CD4-positive, alpha-beta T cell treated with Interferon gamma for 1 hour (primary cell): Measurements from ENCODE around the gene UFD1.

Experiments used
- DNase-seq: peaks from one replicate; pipeline ENCODE4 v3.0.0-alpha.2; 2020

UFD1 gene

DNA sequence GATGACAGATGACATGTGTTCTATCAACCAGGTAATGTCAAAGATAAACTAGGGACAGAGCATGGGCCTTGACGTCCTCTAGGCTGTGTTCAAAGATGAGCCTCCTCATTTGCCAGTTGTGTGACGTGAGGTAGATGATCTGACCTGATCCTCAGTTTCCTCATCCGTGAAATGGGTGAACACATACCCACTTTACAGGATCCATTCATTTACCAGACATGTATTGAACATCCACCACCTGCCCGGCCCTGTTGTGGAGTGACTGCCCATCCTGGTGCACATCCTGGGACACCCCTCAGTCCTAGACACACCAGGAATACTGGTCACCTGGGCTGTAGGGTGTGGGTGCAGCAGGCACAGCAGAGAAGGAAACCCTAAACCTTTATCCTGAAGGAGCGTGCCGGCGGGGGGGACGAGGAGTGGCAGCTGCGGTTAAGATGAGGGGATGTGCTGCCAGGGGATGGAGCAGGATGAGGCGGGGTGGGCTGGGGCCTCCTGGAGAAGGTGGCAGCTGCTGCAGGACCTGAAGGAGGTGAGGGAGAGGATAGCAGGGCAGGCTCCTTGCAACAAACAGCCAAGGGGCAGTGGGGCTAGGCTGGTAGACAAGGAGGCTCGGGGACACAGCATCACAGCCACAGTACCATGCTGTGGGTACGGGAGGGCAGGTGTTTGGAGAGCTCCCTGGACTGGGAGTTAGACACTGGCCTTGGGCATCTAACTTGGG is 36.8 kb upstream of the UFD1 start:
- no peak for DNase-seq

DNA sequence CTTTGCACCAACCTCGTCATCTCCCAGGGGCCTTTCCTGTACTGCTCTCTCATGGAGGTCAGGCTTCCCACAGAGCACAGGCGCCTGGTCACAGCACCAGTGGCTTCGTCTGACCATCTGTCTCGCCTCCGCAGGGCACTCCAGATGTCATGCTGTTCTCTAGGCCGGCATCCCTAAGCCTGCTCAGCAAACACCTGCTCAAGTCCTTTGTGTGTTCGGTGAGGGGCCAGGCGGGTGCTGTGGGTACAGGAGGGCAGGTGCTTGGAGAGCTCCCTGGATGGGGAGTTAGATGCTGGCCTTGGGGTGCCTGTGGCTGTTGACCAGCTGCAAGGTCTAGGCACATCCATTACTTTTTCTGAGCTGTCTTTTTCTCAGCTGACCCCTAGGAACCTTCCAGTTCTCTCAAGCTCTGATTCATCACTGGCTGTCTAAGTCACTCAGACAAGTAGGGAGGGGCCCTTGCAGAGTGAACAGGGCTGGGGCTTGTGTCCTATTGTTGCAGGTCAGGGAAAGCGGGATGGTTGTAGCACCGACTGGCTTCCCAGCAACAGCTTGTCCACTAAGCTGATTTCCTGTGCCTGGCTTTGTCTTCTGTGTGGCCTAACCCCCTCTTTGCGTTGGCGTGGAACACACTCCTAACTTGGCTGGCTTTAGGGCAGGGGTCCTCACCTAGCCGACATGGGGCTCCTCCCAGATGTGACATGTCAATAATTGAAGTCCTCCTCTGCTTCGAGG is 36.0 kb upstream of the UFD1 start:
- no peak for DNase-seq

DNA sequence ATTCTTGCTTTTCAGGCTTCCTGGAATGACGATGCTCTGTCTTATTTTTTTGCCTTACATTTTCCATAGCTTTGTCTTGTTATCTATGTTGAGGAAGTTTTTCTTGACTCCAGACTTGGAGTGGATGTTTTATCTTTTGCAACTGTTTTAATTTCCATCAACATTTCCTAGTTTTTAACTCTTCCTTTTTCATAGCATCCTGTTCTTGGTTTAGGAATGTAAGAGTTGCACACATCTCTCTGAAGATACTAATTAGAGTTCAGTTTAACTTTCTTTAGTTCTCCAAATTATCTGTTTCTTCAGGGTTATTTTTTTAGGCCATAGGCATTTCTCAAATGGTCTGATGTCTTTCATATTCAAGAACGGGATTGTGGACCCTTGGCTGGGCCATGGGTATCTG is 34.8 kb upstream of the UFD1 start:
- DNase-seq = no peak

DNA sequence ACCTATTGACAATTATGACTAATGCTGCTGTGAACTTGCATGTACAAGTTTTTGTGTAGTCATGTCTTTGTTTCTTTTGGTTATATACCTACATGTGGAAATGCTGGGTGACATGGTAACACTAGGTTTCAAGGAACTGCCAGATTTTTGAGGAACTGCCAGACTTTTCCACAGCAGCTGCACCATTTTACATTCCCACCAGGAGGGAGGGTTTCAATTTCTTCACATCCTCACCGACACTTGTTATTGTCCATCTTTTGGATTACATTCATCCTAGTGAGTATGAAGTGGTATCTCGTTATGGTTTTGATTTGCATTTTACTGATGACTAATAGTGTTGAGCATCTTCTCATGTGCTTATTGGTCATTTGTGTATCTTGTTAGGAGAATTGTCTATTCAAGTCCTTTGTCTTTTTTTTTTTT is 31.9 kb upstream of the UFD1 start:
- no peak for DNase-seq

DNA sequence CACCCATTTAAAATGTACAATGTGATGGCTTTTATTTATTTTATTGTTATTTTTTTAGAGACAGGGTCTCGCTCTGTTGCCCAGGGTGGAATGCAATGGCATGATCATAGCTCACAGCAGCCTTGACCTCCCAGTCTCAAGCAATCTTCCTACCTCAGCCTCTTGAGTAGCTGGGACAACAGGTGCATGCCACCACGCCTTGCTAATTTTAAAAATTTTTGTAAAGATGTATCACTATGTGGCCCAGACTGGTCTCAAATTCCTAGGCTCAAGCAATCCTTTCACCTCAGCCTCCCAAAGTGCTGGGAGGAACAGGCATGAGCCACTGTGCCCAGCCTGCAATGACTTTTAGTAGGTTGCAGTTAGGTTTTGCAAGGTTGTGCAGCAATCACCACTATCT is 30.9 kb upstream of the UFD1 start:
- no peak for DNase-seq

- no peak for DNase-seq
Observed at GRCh38 chr22:19509191-19509590, 30.2 kb upstream of the UFD1 start.

DNA sequence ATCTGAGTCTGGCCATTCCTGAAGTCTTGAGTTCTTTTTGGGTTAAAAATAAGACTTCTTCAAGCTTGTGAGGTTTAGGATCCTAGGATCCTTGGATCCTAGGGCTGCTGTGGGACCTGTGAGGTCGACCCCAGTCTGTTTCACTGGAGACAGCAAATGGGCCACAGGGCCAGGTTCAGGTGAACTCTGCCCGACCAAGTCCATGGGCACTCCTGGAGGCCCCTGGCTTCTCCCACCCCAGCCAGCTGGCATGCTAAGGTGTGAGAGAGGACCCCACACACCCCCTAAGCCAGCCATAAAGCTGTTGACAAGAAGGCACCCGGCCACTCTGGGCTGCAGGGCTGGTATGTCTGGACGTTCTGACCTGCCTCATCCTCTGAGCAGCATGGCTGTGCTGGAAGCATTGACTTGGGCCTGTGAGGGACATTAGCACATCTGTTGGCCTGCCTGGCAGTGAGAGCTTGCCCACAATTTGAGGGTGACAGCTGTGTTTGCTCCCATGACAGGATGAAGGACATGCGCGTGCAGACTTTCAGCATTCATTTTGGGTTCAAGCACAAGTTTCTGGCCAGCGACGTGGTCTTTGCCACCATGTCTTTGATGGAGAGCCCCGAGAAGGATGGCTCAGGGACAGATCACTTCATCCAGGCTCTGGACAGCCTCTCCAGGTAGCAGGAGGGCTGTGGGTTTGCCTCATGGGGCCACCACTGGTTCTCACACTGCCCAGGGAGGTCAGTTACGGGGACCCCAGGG is 29.2 kb upstream of the UFD1 start:
- no peak for DNase-seq

- DNase-seq = no peak
Observed at GRCh38 chr22:19507534-19507861, 28.5 kb upstream of the UFD1 start.

DNA sequence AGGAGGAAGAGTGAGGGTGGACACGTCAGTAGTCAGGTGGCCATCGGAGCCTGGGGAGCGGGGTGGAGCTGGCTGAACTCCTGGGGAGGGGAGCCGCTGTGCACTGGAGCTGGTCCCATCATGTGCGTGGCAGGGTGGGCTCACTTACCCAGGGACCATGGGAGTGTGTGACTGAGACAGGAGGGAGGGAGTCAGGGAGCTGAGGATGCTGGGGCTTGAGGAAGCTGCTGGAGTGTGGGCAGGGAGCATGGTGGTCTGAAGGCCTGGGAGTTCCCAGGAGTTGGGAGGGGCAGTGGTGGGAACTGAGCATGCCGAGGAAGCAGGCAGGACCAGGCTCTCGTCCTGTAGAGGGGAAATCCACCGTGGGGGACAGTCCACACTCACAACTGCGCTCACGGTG is 27.2 kb upstream of the UFD1 start:
- DNase-seq = no peak

DNA sequence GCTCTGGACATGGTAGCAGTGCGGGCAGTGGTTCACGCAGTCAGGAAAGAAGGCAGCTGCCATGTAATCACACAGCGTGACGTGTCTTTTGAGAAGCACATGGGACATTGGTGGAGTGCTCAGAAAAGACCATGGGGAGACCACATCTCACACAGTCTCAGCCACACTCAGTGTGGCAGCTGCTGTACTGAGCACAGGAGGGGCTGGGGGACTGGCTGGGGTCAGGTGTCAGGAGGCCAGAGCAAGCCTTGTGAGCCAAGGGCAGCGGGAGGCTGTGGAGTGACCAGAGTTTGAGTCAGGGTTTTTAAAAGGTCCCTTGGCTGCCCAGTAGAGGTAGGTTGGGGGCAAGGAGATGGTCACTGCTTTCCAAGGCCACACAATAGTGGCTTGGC is 26.7 kb upstream of the UFD1 start:
- DNase-seq = no peak

- DNase-seq = no peak
Observed at GRCh38 chr22:19504900-19505734, 26.1 kb upstream of the UFD1 start.

DNA sequence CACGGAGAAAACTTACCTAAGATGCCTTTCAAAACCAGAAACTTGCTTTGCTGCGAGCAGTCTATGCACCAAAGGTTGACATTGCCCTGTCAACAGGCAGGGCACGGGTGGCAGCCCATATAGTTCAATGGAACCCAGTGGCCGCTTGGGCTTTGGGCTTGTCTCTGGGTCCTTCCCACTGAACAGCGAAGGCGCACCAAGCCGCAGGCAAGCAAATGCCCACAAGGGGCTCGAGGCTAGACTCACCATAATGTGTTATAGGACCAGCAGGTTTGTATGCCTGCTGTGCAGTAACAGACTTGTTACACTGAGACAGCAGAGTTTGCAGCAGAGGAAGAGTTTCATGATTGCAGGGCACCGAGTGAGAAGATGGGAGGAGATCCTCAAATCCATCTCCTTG is 24.9 kb upstream of the UFD1 start:
- DNase-seq = no peak

DNA sequence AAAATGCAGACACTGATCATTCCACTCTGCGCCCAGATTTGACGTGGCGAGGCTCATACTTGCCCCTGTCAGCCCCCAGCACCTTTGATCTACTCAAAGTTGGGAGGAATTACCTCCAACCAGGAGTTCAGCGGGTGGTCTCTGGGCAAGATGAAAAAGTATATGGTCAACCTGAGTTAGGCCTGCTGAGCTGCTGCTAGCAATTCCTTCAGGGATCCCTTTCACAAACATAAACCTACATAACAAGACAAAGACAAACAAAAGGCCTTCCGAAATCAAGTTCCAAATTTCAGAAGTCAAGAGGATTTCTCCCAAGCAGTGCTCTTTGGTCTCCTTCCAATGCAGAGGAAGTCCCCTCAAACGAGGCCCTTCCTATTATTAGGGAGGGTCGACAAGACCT is 24.4 kb upstream of the UFD1 start:
- DNase-seq = no peak

DNA sequence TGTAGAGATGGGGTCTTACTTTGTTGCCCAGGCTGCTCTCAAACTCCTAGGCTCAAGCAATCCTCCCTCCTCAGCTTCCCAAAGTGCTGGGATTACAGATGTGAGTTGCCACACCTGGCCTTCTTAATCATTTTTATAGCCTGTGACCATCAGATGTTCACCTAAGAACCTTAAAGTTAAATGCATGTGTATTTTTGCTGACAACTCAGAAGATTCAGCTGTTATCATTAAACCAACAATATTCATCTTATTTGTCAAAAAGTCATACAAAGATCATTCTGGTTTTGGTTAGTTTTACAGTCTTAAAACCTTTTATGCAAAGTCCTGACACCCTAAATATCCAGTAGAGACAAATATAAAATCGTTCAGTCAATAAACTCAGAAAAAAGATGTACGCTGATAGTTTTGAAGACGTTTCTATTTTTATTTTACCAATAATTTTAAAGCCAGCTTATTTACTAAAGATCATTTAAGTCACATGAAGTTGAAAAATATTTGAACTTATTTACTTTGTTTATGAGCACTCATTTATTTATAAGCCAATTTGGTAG is 23.0 kb upstream of the UFD1 start:
- no peak for DNase-seq

DNA sequence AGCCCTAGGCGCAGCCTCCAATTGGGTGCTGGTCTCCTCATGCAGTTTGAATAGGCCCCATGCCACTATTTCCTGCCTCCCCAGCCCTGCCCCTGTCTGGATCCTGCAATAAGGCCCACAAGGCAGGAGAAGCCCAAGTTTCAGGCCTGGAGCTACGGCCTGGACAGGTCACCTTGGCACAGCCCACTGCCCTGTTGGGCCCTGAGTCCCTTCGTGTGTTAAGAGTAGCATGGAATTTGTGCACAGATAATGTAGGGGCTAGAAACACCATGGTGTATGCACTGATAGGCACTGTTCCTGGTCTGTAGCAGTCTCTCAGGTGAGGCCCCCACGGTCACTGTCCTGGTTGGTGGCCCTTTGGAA is 20.9 kb upstream of the UFD1 start:
- no peak for DNase-seq

DNA sequence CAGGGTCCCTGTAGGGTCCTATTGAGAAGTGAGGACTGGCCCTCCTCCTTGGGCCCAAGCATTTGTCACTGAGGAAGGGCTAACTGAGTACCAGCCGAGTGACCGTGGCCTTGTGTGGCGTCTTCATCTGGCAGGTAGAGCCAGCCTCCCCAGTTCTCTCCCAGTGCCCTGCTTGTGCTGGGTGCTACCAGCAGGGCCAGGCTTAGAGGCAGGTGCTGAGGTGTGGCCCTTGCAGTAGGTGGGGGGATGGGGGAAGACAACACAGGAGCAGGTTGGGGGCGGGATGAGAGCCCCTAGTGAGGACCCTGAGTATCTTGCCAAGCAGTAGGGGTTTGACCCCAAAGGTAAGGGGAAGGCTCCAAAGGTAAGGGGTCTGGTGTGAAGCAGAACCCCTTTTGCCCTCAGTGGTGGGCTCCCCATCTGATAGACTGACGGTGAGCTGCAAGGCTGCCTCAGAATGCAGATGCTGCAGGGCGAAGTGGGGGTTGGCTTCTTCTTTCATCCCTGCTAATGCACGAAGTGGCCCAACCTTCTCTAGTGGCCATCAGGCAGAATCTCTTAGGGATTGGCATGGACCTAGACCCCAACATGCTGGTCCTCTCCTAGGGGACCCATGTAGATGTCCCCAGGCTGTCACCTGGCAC is 20.4 kb upstream of the UFD1 start:
- DNase-seq = no peak

GRCh38 chr22:19498866-19499190 is 19.8 kb upstream of the UFD1 start:
- DNase-seq = no peak

DNA sequence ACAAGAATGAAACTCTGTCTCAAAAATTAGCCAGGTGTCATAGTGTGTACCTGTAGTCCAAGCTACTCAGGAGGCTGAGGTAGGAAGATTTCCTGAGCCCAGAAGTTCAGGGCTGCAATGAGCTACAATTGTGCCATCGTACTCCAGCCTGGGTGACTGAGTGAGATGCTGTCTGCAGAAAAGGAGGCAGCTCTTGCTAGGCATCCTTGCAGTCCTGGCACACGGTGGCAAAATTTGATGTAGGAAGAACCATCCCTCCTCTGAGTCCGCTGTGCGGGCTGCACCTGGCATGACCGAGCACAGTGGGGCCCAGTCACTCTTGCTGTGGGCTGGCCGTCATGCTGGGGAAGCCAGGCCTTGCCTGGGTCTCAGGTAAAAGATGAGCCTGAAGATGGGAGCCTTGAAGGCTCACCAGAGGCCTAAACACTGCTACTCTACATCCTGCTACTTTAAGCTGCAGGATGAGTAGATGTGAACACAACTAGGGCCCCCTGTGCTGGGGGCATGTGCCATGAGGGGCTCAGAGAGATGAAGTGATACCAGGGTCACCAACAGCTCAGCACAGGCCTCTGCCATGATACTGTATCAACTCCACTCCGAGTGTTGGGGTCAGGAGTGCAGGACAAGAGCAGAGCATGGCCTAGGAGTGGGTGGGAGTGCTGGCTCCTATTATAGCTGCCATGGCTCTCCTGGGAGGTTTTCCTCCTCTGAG is 19.3 kb upstream of the UFD1 start:
- no peak for DNase-seq

DNA sequence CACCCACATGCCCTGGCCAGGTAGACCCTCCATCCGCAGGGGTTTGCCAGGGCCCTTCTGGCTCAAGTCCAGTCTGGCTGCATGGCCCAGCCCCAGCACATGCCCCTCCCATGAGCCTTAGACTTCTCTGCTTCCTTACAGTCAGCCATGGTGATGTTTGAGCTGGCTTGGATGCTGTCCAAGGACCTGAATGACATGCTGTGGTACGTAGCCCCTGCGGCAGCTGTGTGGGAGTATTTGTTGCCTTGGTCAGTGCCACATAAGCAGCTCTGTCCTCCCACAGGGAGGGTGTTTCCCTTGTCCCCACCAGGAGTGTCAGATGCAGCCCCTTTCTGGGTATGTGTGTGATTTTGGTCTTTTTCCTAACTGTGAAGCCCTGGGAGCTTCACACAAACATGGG is 18.3 kb upstream of the UFD1 start:
- no peak for DNase-seq

DNA sequence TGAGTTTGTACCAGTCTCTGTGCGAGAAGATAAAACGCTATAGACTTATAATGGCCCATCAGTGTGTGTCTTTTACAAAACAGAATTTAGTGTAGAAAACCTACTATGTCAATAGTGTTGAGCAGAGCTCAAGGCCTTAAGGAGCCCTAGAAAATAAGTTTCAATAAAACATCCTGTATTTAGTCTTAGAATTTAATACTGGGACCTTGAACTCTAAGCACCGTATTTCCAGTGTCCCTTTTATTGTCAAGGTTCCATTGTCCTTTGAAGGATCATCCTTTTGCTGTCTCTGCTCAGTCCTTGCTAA is 17.3 kb upstream of the UFD1 start:
- no peak for DNase-seq

DNA sequence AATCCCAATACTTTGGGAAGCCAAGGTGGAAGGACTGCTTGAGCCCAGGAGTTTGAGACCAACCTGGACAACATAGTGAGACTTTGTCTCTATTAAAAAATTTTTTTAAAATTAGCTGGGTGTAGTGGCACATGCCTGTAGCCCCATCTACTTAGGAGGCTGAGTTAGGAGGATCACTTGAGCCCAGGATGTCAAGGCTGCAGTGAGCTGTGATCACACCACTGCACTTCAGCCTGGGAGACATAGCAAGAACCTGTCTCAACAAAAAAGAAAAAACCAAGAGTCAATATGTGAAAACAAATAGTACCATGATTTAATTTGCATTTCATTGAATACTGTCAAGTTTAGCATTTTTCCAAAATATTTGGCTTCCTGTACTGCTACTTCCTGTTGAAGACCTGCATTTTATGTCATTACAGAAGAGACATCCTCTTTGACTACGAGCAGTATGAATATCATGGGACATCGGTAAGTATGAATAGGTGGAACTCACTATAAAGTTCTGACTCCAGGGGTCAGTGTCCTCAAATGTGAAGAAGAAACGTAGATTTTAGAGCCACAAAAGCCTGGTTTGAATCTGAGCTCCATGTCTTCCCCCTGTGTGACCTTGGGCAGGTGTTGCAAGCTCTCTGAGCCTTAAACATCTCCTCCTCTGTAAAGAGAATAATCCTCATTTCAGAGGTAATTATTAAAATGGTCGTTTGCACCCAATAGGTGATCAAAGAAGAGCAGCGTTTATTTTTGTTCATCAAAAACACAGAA is 16.8 kb upstream of the UFD1 start:
- no peak for DNase-seq
